ENCODE results near the gene CEBPA. TPM values are rescaled to one million over a fixed set of nuclear protein-coding genes. Genes with fewer than 3 reads are reported as not detected.

Gene CEBPA
- total and polyA plus RNA-seq, 9 donors, result 0.92 to 6.1 (median 3.7) TPM

GRCh38 chr19:33281296-33281926 lies 20.9 kb downstream of the CEBPA start:
- H3K4me3 ChIP-seq, result no peak overlapping the region
- TF ChIP-seq CTCF (IDR thresholded peaks at IDR 0.05), result no peak
- no peak for TF ChIP-seq EP300 (IDR thresholded peaks at IDR 0.05)
- no peak for TF ChIP-seq POLR2A (IDR thresholded peaks at IDR 0.05)
- DNase-seq, result no peak
- no peak overlapping the region for H3K27ac ChIP-seq
- intact Hi-C loops (cut with DNase I), result no loop called here
- H3K4me1 ChIP-seq (ENCODE audit: insufficient read depth), result no peaks in the 10 kb centered on the region
- 86 to 92% (median 86%) methylated on average over 22 of the region's 22 CpGs for WGBS, 3 donors
- H3K36me3 ChIP-seq, result no peaks in the 10 kb centered on the region
- no peaks in the 10 kb centered on the region for H3K27me3 ChIP-seq
- H3K9me3 ChIP-seq, result no peaks in the 10 kb centered on the region

- WGBS, 3 donors, result 78 to 87% (median 85%) methylated on average over 8 of the region's 8 CpGs
- Histone ChIP-seq H3K27ac (no peak overlapping the region), H3K9me3 (no peaks in the 10 kb centered on the region), H3K4me1 (ENCODE audit: insufficient read depth) (no peaks in the 10 kb centered on the region), H3K4me3 (no peak overlapping the region), H3K36me3 (no peaks in the 10 kb centered on the region), H3K27me3 (no peaks in the 10 kb centered on the region)
- TF ChIP-seq EP300 (IDR thresholded peaks at IDR 0.05) (no peak), CTCF (IDR thresholded peaks at IDR 0.05) (no peak), POLR2A (IDR thresholded peaks at IDR 0.05) (no peak)
- no peak for DNase-seq
- intact Hi-C loops (cut with DNase I), result no loop called here
Observed at GRCh38 chr19:33280351-33280921, 21.9 kb downstream of the CEBPA start.

DNA sequence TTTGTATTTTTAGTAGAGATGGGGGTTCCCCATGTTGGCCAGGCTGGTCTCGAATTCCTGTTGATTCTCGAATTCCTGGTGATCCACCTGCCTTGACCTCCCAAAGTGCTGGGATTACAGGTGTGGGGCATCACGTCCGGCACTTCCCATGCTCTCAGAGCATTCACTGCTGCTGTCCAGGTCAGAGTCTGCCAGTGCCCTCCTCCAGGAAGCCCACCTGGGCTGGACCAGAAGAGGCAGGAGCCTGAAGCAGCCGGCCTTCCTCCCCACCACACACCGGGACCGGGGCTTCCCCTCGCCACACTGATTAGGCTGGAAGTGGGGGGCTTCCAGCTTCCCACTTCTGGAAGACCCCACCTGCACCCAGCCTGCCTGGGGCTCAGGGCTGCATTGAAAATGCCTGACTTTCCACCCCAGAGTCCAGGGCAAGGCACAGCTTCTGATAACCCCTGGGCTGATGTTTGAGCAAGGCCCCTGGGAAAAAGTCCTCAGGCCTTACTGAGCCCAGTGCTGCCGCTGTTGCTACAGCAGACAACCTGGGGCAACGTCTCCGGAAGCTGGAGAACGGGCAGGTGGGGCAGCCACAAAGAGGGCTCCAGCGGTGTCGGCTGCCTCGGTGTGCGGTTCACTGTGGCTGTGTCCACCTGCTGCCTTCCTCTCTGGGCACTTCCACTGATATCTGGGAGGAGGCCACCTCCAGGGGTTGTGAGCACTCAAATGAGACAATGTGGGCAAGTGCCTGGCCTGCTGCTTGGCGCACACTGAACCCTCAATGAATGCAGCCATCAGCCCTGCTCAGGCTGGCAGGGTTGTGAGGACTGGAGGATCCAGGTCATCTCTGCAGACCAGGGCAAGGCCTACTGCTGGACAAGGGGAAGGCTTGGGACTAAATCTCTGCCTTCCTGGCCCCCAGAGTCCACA lies 22.6 kb downstream of the CEBPA start:
- DNase-seq, result no peak
- Histone ChIP-seq H3K9me3 (no peaks in the 10 kb centered on the region), H3K4me3 (no peak overlapping the region), H3K4me1 (ENCODE audit: insufficient read depth) (no peaks in the 10 kb centered on the region), H3K27ac (no peak overlapping the region), H3K36me3 (no peaks in the 10 kb centered on the region), H3K27me3 (no peaks in the 10 kb centered on the region)
- TF ChIP-seq CTCF (IDR thresholded peaks at IDR 0.05), result no peak
- no peak for TF ChIP-seq EP300 (IDR thresholded peaks at IDR 0.05)
- no peak for TF ChIP-seq POLR2A (IDR thresholded peaks at IDR 0.05)
- intact Hi-C loops (cut with DNase I), result no loop called here
- 89 to 90% (median 89%) methylated on average over 17 of the region's 17 CpGs for WGBS, 3 donors

GRCh38 chr19:33278403-33279269 lies 23.7 kb downstream of the CEBPA start:
- WGBS, 3 donors, result 59 to 70% (median 62%) methylated on average over 8 to 9 of the region's 9 CpGs
- Histone ChIP-seq H3K36me3 (no peaks in the 10 kb centered on the region), H3K9me3 (no peaks in the 10 kb centered on the region), H3K4me1 (ENCODE audit: insufficient read depth) (no peaks in the 10 kb centered on the region), H3K27me3 (no peaks in the 10 kb centered on the region), H3K4me3 (no peak overlapping the region), H3K27ac (no peak overlapping the region)
- no peak for TF ChIP-seq POLR2A (IDR thresholded peaks at IDR 0.05)
- no peak for TF ChIP-seq EP300 (IDR thresholded peaks at IDR 0.05)
- TF ChIP-seq CTCF (IDR thresholded peaks at IDR 0.05), result no peak
- no peak for DNase-seq
- intact Hi-C loops (cut with DNase I), result no loop called here

Measured in ovary (tissue), 9 donors.